ENCODE data around the gene MAN1A1.

- TF ChIP-seq CTCF (IDR thresholded peaks at IDR 0.05), result no peak
- TF ChIP-seq POLR2A (IDR thresholded peaks at IDR 0.05), result no peak
Observed at GRCh38 chr6:119343167-119343566, 6.4 kb downstream of the MAN1A1 start.

All from esophagus squamous epithelium (tissue), 4 donors.